H9 (cell line): Measurements from ENCODE around the gene OR2AE1. TPM values are rescaled to one million over a fixed set of nuclear protein-coding genes. Genes with fewer than 3 reads are reported as not detected.

ENCODE experiments used
- DNase-seq: peaks from one replicate; pipeline ENCODE4 v3.0.0-alpha.2; 2017
- H2AFZ ChIP-seq: one replicate; pipeline ENCODE4 v1.6.1; 2013; ENCODE audit warnings: mild to moderate bottlenecking, low read length, control low read depth, moderate library complexity
- H2AK5ac ChIP-seq: 2 replicates; pipeline ENCODE4 v1.6.1; 2013; ENCODE audit warnings: low read length, control low read depth, mixed read lengths; ENCODE audit not compliant: insufficient read length
- H2BK120ac ChIP-seq: one replicate; pipeline ENCODE4 v1.6.1; 2013; ENCODE audit warnings: low read depth, mild to moderate bottlenecking, low read length, control low read depth, inconsistent platforms; ENCODE audit not compliant: poor library complexity, severe bottlenecking
- H2BK12ac ChIP-seq: 2 replicates; pipeline ENCODE4 v1.6.1; 2013; ENCODE audit warnings: low read length, control low read depth, mixed read lengths, low read depth; ENCODE audit not compliant: insufficient read length
- H2BK15ac ChIP-seq: 2 replicates; pipeline ENCODE4 v1.6.1; 2013; ENCODE audit warnings: low read depth, low read length, control low read depth
- H2BK20ac ChIP-seq: one replicate; pipeline ENCODE4 v1.6.1; 2013; ENCODE audit warnings: low read depth, mild to moderate bottlenecking, low read length, control low read depth, inconsistent platforms; ENCODE audit not compliant: poor library complexity, severe bottlenecking
- H2BK5ac ChIP-seq: 2 replicates; pipeline ENCODE4 v1.6.1; 2013; ENCODE audit warnings: low read length, control low read depth, mixed read lengths; ENCODE audit not compliant: insufficient read length
- H3K14ac ChIP-seq: 2 replicates; pipeline ENCODE4 v1.6.1; 2013; ENCODE audit warnings: low read length, control low read depth; ENCODE audit not compliant: insufficient read depth
- H3K18ac ChIP-seq: 2 replicates; pipeline ENCODE4 v1.6.1; 2013; ENCODE audit warnings: low read depth, mild to moderate bottlenecking, mixed read lengths, low read length, control low read depth; ENCODE audit not compliant: insufficient read length
- H3K23ac ChIP-seq: 2 replicates; pipeline ENCODE4 v1.6.1; 2013; ENCODE audit warnings: low read length, control low read depth, mixed read lengths, low read depth; ENCODE audit not compliant: insufficient read length
- H3K23me2 ChIP-seq: 2 replicates; pipeline ENCODE4 v1.6.1; 2013; ENCODE audit warnings: low read depth, mild to moderate bottlenecking, mixed read lengths, low read length, control low read depth; ENCODE audit not compliant: insufficient read length, poor library complexity, severe bottlenecking
- H3K27ac ChIP-seq: 2 replicates; pipeline ENCODE4 v1.5.1; 2013; ENCODE audit warnings: low read length, control low read depth, mixed read lengths, low read depth; ENCODE audit not compliant: insufficient read length
- H3K27me3 ChIP-seq: 2 replicates; pipeline ENCODE4 v1.6.1; 2013; ENCODE audit warnings: low read length, control low read depth, inconsistent platforms; ENCODE audit not compliant: insufficient read depth
- H3K4ac ChIP-seq: 2 replicates; pipeline ENCODE4 v1.6.1; 2013; ENCODE audit warnings: low read depth, mild to moderate bottlenecking, control low read depth, inconsistent platforms, low read length, moderate library complexity
- H3K4me1 ChIP-seq: 2 replicates; pipeline ENCODE4 v1.6.1; 2013; ENCODE audit warnings: low read length, control low read depth, inconsistent platforms; ENCODE audit not compliant: insufficient read depth
- H3K4me2 ChIP-seq: 2 replicates; pipeline ENCODE4 v1.6.1; 2013; ENCODE audit warnings: low read length, control low read depth, mixed read lengths; ENCODE audit not compliant: insufficient read length, insufficient read depth
- H3K56ac ChIP-seq: 2 replicates; pipeline ENCODE4 v1.6.1; 2013; ENCODE audit warnings: low read depth, mild to moderate bottlenecking, mixed read lengths, low read length, control low read depth; ENCODE audit not compliant: insufficient read length
- H3K79me1 ChIP-seq: 2 replicates; pipeline ENCODE4 v1.6.1; 2013; ENCODE audit warnings: low read depth, mild to moderate bottlenecking, moderate library complexity, low read length, control low read depth, inconsistent platforms; ENCODE audit not compliant: insufficient read depth, poor library complexity, severe bottlenecking
- H3K79me2 ChIP-seq: 2 replicates; pipeline ENCODE4 v1.6.1; 2013; ENCODE audit warnings: low read length, control low read depth, inconsistent platforms; ENCODE audit not compliant: insufficient read depth
- H3K9ac ChIP-seq: 2 replicates; pipeline ENCODE4 v1.6.1; 2013; ENCODE audit warnings: low read length, control low read depth, mixed read lengths; ENCODE audit not compliant: insufficient read length; ENCODE audit errors: extremely low read depth
- H3K9me3 ChIP-seq: one replicate; pipeline ENCODE4 v1.6.1; 2013; ENCODE audit warnings: low read depth, low read length, inconsistent platforms; ENCODE audit not compliant: control insufficient read depth
- H3T11ph ChIP-seq: one replicate; pipeline ENCODE4 v1.6.1; 2013; ENCODE audit warnings: mild to moderate bottlenecking, low read length, control low read depth, inconsistent platforms
- H4K20me1 ChIP-seq: one replicate; pipeline ENCODE4 v1.6.1; 2013; ENCODE audit not compliant: control insufficient read depth, insufficient read length, insufficient read depth
- H4K5ac ChIP-seq: 2 replicates; pipeline ENCODE4 v1.6.1; 2013; ENCODE audit warnings: low read depth, mild to moderate bottlenecking, mixed read lengths, low read length, control low read depth; ENCODE audit not compliant: insufficient read length
- H4K8ac ChIP-seq: replicated peaks from 2 replicates; pipeline ENCODE4 v1.6.1; 2013; ENCODE audit warnings: low read length, control low read depth, mixed read lengths, low read depth; ENCODE audit not compliant: insufficient read length
- H4K91ac ChIP-seq: 2 replicates; pipeline ENCODE4 v1.6.1; 2013; ENCODE audit warnings: low read depth, mild to moderate bottlenecking, moderate library complexity, mixed read lengths, low read length, control low read depth; ENCODE audit not compliant: insufficient read length
- H3K27ac Mint-ChIP-seq, 3 experiments: 2 replicates in 2 of 3; 3 replicates in 1 of 3; pipeline ENCODE4 v1.8.0; 2020 to 2021; ENCODE audit warnings: mixed read lengths in 3 of 3, mild to moderate bottlenecking in 1 of 3, moderate library complexity in 1 of 3
- H3K27me3 Mint-ChIP-seq: 2 replicates; pipeline ENCODE4 v1.8.0; 2021; ENCODE audit warnings: low read depth, mild to moderate bottlenecking, moderate library complexity, mixed read lengths
- H3K36me3 Mint-ChIP-seq, 3 experiments: 2 replicates in 2 of 3; 3 replicates in 1 of 3; pipeline ENCODE4 v1.8.0; 2020 to 2021; ENCODE audit warnings: low read depth in 3 of 3, mixed read lengths in 3 of 3; ENCODE audit not compliant: insufficient read depth in 1 of 3
- H3K4me1 Mint-ChIP-seq, 2 experiments: 2 replicates each; pipeline ENCODE4 v1.8.0; 2020; ENCODE audit warnings: mixed read lengths in 2 of 2
- H3K4me3 Mint-ChIP-seq, 2 experiments: 2 replicates in 1 of 2; 3 replicates in 1 of 2; pipeline ENCODE4 v1.8.0; 2020 to 2021; ENCODE audit warnings: mild to moderate bottlenecking in 2 of 2, mixed read lengths in 2 of 2, moderate library complexity in 1 of 2
- H3K9me3 Mint-ChIP-seq, 2 experiments: 2 replicates in 1 of 2; 3 replicates in 1 of 2; pipeline ENCODE4 v1.8.0; 2020; ENCODE audit warnings: mild to moderate bottlenecking in 2 of 2, mixed read lengths in 2 of 2, moderate library complexity in 1 of 2
- CTCF ChIP-seq: fragments of 200-600 bp; sonication (generic); conservative IDR thresholded peaks from 3 replicates; pipeline ENCODE4 v1.8.0; 2021; ENCODE audit warnings: antibody characterized with exemption, mild to moderate bottlenecking
- WGBS: extraction: QIAGEN DNeasy Blood & Tissue Kit; methylation state at CpG from one replicate; pipeline ENCODE4 v1.1.7; 2013; ENCODE audit warnings: missing lambda C conversion rate, low lambda C conversion rate, mixed read lengths; ENCODE audit not compliant: insufficient read length; ENCODE audit errors: extremely low coverage; 5-methylcytosine and 5-hydroxymethylcytosine counted together
- total RNA-seq: library from RNA; stranded (reverse); gene quantifications from 2 replicates; pipeline ENCODE4 v1.2.1, GENCODE V29; 2021

The OR2AE1 gene
- total RNA-seq, 1 experiment from 2014 or later, result not detected

GRCh38 chr7:99863847-99864440 is 12.9 kb downstream of the OR2AE1 start:
- no peak overlapping the region for H3K4me2 ChIP-seq
- H3K4me1 Mint-ChIP-seq, result peaks cover 11 to 14% of the 10 kb centered on the region in 2 experiments
- no peak overlapping the region for H2BK120ac ChIP-seq
- H2BK20ac ChIP-seq, result no peak overlapping the region
- no peak overlapping the region for H4K8ac ChIP-seq
- H2AFZ ChIP-seq, result no peak overlapping the region
- no peaks in the 10 kb centered on the region for H3K27me3 ChIP-seq
- peaks cover 0 to 3% of the 10 kb centered on the region in 2 experiments; a peak in 1 of 5 replicates for H3K9me3 Mint-ChIP-seq
- WGBS, result no CpG with 5 or more reads among the region's 2 CpGs
- peaks cover 6% of the 10 kb centered on the region; the same call in 1 of the 2 replicates for H3K27me3 Mint-ChIP-seq
- DNase-seq, result no peak
- H3K9me3 ChIP-seq, result no peaks in the 10 kb centered on the region
- H3K14ac ChIP-seq, result no peak overlapping the region
- no peaks in the 10 kb centered on the region for H3K23me2 ChIP-seq
- no peak overlapping the region for H4K91ac ChIP-seq
- no peak overlapping the region for H3K4me3 Mint-ChIP-seq
- no peak overlapping the region for H2BK12ac ChIP-seq
- H2AK5ac ChIP-seq, result no peak overlapping the region
- no peaks in the 10 kb centered on the region for H3K79me2 ChIP-seq
- H4K5ac ChIP-seq, result no peak overlapping the region
- no peak for TF ChIP-seq CTCF
- H4K20me1 ChIP-seq, result no peaks in the 10 kb centered on the region
- H3K23ac ChIP-seq, result no peak overlapping the region
- H3K27ac ChIP-seq, result no peak overlapping the region
- H3T11ph ChIP-seq, result no peak overlapping the region
- no peak overlapping the region for H3K4ac ChIP-seq
- H3K18ac ChIP-seq, result no peak overlapping the region
- no peak overlapping the region for H3K56ac ChIP-seq
- H2BK15ac ChIP-seq, result no peak overlapping the region
- H3K36me3 Mint-ChIP-seq, result no peaks in the 10 kb centered on the region
- H3K79me1 ChIP-seq, result no peaks in the 10 kb centered on the region
- H2BK5ac ChIP-seq, result no peak overlapping the region
- H3K27ac Mint-ChIP-seq, result no peak overlapping the region
- H3K4me1 ChIP-seq, result no peaks in the 10 kb centered on the region
- no peak overlapping the region for H3K9ac ChIP-seq
